Fibroblast of upper back skin (primary cell): ENCODE measurements around the gene RPL4.
"Not testable (repeated sequence)": the region's sequence is repeated elsewhere in the genome, so short reads cannot be mapped to it uniquely, and the experiment has no call there.

Source experiments
- DNase-seq: peaks from one replicate; pipeline ENCODE4 v3.0.0-alpha.2; 2013

RPL4 gene

GRCh38 chr15:66489179-66489791 lies 15.4 kb downstream of the RPL4 start:
- DNase-seq, result no peak

DNA sequence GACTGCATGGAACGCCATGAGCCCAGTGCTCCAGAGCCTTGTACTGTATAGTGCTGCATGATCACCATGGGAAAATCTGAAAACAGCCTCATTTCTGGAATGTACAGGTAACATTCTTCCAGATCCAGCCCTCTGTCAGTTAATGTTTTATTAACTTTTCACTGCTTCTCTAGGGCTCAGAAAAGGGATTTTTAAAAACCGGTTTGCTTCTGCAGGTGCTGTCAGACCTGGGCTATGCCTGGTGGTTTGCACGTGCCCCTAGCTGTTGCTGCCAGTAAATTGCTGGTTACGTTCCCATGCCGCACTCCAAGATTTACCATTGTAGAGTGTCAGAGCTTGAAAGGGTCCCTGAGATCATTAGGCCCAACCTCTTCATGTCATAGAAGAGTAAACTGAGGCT lies 16.1 kb downstream of the RPL4 start:
- DNase-seq, result no peak

- no peak for DNase-seq
These were observed 17.8 kb downstream of the RPL4 start for GRCh38 chr15:66486887-66487286.

DNA sequence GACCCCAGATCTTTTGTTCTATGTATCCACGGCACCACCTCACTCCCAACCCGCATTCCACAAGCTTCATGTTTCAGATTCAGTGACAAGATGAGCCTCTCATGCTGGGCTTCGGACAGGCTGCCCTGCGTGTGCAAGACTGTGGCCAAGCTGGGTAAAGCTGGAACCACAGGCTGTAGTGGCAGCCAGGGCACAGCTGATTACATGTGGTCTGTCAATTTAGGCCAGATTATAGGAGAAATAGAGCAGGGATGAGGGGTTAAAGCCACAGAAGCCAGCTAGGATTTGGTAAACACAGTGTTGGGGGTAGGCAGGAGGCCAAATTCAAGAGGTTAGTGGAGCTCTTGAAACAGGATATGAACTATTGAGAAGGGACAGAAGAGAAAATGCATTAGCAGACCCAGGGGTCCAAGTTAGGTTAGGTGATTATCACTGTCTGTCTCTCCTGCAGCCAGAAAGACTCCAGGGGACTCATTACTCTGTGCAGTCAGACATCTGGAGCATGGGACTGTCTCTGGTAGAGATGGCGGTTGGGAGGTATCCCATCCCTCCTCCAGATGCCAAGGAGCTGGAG lies 20.0 kb downstream of the RPL4 start:
- no peak for DNase-seq

DNA sequence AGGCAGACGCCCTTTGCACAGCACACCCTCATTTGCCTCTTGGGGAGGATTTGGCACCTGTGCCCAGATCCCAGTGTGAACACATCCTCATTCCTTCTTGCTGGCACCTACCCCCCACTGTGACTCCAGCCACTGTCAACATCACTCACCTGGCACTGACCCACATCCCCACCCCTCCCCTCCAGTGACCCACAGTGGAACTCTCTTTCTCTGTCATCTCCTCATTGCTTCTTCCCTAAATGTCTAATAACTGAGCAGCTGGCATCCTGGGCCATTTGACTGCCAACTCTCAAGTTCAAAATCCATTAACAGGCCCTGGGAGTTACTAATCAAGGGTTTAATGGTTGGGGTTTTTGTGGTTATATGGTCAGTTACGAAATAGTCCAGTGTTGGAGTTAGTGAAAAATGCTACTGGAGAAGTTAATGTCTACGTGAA lies 21.5 kb downstream of the RPL4 start:
- peak; percentile 73 for DNase-seq

GRCh38 chr15:66482539-66482938 lies 22.1 kb downstream of the RPL4 start:
- no peak for DNase-seq

DNA sequence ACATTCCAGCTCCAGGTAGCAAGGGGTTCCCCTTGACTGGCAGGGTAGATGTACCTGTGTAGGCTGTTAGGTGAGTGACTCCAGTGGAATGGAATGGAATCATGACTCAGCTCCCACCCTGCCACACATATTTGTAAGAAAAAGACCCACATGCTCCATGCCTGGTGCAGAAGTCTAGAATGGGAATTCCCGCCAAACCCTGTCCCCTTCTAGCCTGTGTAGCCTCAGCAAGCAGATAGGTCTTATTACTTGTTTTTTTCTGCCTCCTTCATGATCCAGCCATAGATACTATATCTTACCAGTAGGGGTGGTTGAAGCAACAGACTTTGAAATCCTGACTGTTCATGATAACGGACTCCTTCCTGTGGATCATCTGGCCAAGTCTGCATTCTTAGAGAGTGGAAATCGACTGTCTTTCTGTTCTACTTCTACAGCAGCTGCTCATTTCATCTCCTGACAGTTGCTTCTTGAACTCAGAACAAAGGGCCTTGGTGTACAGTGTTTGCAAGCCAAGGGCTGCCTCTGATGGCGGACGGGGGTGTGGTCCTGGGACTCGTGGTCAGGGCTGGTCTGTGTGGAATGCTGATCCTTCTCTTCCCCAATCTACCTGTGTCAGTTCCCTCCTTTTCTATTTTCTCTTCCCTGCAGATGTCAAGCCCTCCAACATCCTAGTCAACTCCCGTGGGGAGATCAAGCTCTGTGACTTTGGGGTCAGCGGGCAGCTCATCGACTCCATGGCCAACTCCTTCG lies 23.4 kb downstream of the RPL4 start:
- DNase-seq, result peak; percentile 17

GRCh38 chr15:66480267-66480666 lies 24.4 kb downstream of the RPL4 start:
- DNase-seq, result no peak

DNA sequence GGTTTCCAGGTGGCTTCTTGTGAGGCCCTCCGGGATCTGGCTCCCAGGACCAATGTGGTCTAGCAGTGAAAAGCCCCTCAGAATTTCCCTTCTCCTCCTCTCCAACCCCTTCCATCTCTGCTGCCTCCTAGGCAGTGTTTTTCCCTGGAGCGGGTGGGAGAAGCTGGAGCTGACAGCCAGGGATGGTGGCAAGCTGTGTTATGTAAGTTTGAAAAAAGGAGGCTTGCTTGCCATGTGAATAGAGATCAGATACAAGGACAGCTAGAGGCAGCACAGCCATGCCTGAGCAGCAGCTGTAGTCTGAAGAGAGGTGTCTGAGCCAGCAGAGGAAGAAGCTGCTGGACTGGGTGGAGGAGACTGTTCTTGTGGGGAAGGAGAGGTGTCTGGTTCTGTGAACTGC lies 27.6 kb downstream of the RPL4 start:
- no peak for DNase-seq

- DNase-seq, result no peak
These were observed 28.1 kb downstream of the RPL4 start for GRCh38 chr15:66476535-66476934.

DNA sequence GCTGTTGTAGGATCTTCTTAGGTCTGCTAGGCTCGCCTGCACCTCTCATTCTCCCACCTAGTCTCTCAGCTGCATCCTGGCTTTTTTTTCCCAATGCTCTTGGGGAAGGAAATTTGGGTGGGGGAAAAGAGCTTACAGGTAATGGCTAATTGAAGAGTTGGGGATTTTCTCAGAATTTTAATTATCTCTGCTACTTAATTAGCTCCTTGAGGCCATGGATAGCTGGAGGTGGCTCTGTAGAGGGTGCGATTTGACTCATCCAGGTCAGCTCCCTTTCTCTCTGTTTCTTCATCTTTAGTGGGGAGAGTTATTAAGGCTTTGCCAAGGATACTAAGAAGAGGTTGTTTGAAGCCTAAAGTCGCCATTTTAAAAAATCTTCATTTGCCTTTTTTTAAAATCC lies 29.7 kb downstream of the RPL4 start:
- DNase-seq, result no peak

- DNase-seq, result no peak
These were observed 30.5 kb downstream of the RPL4 start for GRCh38 chr15:66474135-66474534.

DNA sequence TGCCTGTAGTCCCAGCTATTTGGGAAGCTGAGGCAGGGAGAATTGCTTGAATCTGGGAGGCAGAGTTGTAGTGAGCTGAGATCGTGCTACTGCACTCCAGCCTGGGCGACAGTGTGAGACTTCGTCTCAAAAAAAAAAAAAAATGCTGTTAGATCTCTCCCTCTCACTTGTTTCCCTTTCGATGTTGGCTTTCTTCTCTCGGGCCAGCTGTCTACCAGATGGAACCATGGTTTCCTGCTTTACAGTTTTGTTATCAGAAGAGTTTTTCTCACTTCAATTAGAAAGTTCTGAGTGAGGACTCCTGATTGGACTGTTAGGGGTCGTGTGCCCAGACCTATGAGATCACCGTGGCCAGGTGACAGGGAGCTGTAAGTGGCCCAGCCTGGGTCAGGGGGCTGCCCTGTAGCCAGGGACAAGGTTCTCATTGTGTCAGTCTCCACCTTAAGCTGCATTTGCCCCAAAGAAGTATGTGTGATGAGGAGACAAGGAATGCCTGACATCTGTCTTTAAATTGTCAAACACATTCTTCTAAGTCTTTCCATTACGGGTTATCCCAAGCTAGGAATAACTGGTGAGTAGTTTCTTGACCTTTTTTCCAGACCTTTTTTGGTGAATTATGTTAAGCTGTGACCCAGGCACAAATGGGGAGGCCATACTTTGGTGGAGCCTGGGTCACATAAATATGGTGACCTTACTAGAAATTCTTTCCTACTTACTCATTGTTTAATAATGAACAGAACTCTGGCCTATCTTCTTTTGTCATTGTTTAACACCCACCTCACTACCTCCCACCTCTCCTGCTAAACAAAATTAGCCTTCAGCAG lies 32.3 kb downstream of the RPL4 start:
- DNase-seq, result peak; percentile 51

- not testable (repeated sequence) for DNase-seq
These were observed 33.8 kb downstream of the RPL4 start for GRCh38 chr15:66470825-66471224.

- not testable (repeated sequence) for DNase-seq
These were observed 37.3 kb downstream of the RPL4 start for GRCh38 chr15:66467162-66468040.

DNA sequence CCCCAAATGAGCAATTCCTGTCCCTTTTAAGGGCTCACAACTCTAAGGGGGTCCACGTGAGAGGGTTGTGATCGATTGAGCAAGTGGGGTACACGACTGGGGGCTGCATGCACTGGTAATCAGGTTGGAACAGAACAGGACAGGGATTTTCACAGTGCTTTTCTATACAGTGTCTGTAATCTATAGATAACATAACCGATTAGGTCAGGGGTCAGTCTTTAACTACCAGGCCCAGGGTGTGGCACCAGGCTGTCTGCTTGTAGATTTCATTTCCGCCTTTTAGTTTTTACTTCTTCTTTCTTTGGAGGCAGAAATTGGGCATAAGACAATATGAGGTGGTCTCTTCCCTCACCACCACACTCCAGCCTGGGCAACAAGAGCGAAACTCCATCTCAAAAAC lies 39.4 kb downstream of the RPL4 start:
- DNase-seq, result not testable (repeated sequence)

DNA sequence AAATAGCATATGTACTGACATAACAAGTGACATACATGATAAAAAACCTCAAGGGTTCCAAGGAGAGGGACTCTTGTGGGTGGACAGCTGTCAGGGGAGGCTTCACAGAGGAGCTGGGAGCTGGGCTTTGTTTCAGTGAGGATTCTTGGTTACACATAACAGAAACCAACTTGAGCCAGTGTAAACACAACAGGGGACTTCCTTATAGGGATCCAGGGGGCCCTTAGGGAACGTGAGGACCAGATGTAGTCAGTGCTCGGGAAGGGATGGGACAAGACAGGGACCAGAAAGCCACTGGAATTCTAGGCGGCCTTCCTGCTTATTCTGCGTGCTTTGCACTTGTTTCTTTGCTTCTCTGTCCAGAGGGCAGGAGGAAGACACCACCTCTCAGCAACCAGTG lies 42.0 kb downstream of the RPL4 start:
- DNase-seq, result no peak

DNA sequence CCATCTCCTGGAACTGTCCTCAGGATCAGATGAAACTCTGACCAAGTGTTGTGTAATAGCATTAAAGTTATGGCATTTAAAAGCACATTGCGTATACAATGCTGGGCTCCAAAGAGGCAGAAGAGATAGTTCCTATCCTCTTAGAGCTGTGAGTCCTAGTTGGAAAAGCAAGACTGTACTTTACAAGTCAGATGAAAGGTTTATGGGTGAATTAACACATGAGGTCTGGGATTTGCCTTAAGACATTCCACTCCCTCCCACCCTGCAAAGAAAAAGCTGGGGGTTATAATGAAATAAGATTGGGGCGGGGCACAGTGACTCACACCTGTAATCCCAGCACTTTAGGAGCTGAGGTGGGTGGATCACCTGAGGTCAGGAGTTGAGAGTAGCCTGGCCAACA lies 42.7 kb downstream of the RPL4 start:
- no peak for DNase-seq

DNA sequence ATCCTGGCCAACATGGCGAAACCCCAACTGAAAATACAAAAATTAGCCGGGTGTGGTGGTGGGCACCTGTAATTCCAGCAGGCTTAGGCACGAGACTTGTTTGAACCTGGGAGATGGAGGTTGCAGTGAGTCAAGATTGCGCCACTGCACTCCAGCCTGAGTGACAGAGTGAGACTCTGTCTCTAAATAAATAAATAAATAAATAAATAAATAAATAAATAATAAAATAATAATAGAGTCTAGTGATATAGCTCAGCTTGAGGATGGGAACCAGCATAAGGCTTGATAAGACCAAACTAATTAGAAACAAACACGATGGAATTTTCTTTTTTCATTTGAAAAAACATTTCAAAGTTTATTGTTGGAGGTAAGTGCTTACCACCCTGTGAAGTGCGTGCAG lies 43.4 kb downstream of the RPL4 start:
- DNase-seq, result not testable (repeated sequence)

DNA sequence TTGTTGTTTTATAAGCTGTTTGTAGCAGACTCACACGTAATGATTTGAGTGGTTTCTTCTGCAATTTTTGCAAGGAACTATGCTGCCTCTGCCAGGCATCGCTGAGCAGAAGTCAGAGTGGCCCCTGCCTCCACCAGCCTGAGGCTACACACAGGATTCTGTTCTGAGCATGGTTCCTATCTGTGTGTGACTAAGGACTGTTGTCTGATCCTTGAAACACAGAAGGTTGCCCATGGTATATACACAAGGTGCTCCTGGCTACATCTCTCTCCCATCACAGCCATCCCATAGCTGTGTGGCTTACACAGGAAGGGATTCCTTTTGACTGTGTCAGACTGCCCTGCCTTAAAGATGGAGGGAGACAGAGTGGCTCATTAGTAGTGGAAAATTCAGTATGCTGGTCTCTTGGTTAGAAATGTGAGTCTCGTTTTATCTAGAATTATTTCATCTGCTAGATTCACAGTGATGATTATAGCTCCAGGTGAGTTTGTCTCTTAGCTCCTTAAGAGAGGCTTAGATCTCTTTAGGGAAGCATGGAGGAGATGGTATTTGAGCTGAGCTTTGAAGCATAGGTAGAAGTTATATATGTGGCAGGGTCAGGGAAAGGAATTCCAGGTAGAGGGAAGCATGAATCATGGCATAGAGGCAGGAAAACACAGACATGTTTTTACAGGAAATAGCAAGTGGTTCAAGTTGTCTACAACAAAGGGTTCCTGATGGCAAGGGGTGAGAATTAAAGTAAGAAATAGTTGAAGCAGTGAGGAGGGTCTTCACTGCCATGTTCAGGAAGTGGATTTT lies 44.6 kb downstream of the RPL4 start:
- DNase-seq, result peak; percentile 37

GRCh38 chr15:66456211-66456610 lies 48.4 kb downstream of the RPL4 start:
- peak; percentile 12 for DNase-seq

DNA sequence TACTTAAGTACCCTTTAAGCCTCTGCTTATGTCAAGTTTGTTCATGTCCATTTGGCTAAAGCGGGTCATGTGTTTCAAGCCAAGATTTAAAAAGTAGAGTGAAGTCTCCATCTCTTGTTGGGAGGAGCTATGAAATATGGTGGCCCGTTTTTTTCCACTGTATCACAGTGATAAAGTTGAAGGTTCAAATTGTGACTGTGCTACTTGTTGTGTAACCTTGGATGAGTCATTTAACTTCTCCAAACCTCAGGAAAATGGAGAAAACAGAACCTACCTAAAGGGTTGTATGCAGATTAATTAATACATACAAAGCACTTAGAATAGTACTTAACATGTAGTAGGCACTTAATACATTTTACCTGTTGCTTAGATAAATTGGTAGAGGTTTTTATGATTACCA lies 50.5 kb downstream of the RPL4 start:
- DNase-seq, result no peak
